NOMO-1 (cell line): ENCODE data around the gene ARHGEF37.
"Not testable (repeated sequence)": the region's sequence is repeated elsewhere in the genome, so short reads cannot be mapped to it uniquely, and the experiment has no call there.

Experiments used
- DNase-seq, 2 experiments: peaks; one replicate each; lab custom pipeline; 2025; ENCODE audit not compliant: unreplicated experiment in 2 of 2; lab: John Stamatoyannopoulos, UW

ARHGEF37 gene

DNA sequence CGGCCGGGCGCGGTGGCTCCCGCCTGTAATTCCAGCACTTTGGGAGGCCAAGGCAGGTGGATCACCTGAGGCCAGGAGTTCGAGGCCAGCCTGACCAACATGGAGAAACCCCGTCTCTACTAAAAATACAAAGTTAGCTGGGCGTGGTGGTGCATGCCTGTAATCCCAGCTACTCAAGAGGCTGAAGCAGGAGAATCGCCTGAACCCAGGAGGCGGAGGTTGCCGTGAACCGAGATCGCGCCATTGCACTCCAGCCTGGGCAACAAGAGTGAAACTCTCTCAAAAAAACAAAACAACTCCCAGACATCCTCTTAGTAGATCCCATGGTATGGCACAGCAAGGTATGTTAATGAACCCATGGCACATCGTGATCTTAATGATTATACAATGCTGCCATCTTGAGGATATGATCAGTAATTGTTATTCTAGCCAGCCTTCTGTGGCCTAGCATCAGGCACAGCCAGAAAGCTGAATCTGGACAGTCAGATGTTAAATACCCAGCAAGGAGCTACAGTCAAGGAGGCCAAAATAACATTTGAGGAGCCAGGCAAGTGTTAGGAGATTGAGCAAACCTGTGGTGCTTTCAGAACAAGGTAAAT is 16.7 kb upstream of the ARHGEF37 start:
- peak; percentile 24 to 77 for DNase-seq

DNA sequence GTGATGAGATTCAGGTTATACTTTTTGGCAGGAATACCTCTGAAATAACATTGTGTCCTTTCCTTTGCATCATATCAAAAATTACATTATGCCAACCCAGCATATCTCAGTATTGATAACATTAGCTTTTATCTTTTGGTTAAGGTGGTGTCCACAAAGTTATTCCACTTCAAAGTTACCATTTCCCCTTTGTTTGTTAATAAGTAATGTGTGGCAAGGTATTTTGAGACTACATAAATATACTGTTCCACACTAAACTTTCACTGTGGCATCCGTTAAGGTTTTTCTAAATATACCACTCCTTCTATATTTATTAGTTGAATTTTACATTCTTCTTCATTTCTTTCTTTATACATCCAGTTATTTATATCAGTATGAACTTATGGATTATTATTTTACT is 14.1 kb upstream of the ARHGEF37 start:
- DNase-seq = no peak

DNA sequence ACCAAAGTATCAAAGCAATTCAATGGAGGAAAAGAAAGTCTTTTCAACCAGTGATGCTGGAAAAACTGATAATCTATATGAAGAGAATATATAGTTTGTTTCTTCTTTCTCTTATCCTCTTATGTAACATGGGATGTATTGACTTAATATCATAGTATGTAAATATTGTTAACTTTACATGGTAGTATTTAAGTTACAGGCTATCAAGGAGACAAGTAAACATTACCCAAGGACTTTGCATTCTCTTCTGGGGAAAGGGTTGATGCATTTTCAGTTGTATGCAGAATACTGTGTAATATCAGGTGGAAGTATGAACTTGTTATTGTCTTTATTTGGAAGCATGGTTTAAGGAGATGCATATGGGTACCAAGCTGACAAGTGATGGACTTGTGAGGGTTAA is 9.1 kb upstream of the ARHGEF37 start:
- no peak for DNase-seq

DNA sequence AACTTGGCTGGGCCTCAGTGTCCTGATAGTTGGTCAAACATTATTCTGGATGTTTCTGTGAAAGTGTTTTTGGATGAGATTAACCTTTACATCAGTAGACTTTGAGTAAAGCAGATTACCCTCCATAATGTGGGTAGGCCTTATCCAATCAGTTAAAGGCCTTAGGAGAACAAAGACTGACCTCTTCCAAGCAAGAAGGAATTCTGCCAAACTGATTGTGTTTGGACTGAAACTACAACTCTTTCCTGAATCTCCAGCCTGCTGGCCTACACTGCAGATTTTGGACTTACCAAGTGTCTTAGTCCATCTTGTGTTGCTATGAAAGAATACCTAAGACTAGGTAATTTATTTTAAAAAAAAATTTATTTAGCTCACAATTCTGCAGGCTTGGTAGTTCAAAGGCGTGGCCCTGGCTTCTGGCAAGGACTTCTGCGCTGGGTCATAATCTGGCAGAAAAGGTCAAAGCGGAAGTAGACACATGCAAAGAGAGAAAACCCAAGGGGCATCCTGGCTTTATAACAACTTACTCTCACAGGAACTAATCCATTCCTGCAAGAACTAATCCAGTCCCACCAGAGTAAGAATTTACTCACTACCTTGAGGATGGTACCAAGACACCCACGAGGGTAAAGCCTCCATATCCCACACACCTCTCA is 8.6 kb upstream of the ARHGEF37 start:
- DNase-seq = no peak

DNA sequence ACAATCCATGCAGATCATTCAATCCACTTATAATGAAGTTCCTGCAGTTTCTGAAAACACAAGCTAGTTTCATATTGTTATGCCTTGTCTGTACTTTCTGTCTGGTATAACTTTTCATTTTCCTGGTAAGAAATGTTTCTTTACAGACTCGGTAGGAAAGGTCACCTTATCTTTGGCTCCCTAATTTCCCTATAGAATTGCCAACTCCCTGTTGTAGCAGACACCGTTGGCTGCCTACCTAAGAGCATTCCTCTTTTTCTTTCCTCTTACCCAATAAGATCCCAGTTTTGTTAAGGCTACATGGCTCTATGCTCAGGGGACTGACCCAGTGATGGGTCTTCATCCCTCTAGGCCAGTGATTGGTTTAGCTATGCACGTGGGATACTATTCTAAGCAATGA is 6.2 kb upstream of the ARHGEF37 start:
- DNase-seq = no peak

GRCh38 chr5:149576021-149576420 is 5.3 kb upstream of the ARHGEF37 start:
- DNase-seq = no peak

DNA sequence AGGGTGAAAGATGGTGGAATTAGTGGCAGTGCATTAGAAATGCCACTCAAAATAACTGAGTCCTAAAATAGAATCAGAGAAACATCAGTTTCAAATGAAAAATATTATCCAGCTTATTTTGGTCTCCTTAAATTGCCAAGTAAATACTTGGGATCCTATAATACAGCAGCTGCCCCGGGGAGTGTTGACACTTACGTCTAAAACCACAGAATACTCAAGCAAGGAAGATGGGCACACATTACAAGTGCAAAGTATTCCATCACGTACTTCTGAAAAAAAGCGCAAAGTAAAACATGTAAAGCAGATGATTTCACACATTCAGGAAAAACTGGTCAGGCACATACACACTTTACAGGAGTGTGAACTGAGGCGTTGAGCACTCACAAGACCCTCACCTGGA is 2.4 kb upstream of the ARHGEF37 start:
- no peak for DNase-seq

DNA sequence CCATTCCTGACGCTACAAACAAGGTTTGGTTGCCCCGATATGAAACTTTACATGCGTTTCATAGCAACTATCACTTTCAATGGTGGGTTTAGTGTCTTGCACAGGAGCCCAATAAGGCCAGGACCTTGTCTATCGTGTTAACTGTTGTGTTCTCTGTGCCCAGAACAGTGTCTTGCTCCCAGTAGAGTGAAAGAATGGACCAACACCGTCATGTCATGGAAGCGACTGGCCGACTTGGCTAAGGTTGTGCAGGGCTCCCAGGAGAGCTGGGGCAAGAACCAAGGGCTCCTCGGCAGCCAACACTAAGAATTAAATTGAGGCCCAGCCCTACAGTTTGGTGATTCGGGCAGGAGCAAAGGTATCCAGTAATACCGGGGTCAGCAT is 498 bp upstream of the ARHGEF37 start:
- DNase-seq = no peak

DNA sequence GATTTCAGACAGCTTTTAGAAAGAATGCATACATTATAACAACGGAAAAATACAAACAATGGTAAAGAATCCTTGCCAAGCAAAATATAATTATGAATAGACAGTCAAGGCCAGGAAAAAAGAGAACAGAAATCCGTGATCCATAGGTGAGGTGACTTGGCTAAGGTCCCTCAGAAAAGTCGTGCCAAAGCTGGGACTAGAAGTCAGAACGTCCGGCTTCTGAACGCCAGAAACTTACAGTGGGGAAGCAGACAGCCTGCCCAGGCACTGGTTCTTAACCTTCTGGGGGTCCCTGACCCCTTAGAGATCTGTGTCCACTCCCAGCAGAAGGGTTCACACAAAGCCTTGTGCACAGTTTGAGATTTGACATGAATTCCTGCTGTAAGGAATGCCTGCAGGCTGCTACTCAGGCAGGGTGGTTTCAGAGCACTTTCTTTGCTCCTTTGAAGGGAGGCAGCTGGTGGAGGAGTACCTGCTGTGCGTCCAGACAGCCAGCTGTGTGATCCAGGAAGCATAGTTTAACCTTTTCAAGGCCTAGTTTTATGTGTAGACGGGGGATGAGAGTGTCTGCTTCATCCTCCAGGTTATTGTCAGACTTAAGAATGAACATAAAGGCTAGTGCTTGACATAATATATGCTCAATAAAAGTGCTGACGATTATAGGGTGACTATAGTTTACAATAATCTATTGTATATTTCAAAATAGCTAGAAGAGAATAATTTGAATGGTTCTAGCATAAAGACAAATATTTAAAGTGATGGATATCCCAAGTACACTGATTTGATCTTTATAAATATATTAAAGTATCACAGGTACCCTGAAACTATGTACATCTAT is 852 bp downstream of the ARHGEF37 start:
- DNase-seq = no peak

GRCh38 chr5:149583394-149583793 is 2.1 kb downstream of the ARHGEF37 start:
- DNase-seq = no peak

GRCh38 chr5:149584121-149584520 is 2.8 kb downstream of the ARHGEF37 start:
- peak in 1 of 2 experiments; percentile 25 for DNase-seq

- no peak for DNase-seq
These were observed 4.6 kb downstream of the ARHGEF37 start for GRCh38 chr5:149585910-149586309.

DNA sequence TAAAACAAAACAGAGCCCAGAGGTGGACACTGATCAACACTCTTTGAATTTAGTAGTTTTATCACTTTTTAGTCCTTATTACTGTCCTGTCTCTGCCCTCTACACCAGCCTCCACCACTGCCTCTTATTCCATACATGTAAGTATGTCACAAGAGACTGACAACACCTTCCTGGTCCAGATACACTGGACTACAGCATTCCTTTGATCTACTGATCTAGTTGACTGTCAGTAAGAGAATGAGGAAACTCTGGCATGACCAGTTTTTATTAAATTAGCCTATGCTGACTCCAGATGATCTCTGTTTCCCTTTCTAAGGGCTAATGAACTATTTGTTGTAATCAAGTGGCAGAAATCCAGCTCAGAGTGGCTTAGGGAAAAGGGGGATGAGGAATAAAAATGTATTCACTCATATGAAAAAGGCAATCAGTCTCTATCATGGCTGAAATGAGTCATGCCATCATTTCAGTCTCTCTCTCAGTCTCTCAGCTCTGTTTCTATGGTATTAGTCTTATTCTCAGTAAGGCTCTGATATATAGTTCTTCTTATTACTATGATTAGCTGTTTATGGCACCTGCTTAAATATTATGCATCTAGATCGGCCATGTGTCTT is 5.5 kb downstream of the ARHGEF37 start:
- no peak for DNase-seq

DNA sequence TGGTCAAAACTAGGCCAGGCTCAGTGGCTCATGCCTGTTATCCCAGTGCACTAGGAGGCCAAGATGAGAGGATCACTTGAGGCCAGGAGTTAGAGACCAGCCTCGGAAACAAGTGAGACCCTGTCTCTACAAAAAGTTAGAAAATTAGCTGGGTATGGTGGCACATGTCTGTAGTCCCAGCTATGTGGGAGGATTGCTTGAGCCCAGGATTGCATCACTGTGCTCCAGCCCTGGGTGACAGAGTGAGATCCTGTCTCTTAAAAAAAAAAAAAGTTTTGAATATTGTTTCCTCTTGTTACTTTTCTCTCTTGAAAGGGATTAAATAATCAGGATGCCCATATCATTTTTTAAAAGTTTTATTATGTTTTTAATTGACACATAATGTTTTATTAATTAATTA is 7.6 kb downstream of the ARHGEF37 start:
- DNase-seq = no peak

GRCh38 chr5:149593370-149593769 is 12.1 kb downstream of the ARHGEF37 start:
- no peak for DNase-seq

- DNase-seq = no peak
These were observed 13.1 kb downstream of the ARHGEF37 start for GRCh38 chr5:149594206-149594895.

GRCh38 chr5:149595105-149595504 is 13.8 kb downstream of the ARHGEF37 start:
- DNase-seq = not testable (repeated sequence)

- no peak for DNase-seq
These were observed 15.4 kb downstream of the ARHGEF37 start for GRCh38 chr5:149596712-149597111.

DNA sequence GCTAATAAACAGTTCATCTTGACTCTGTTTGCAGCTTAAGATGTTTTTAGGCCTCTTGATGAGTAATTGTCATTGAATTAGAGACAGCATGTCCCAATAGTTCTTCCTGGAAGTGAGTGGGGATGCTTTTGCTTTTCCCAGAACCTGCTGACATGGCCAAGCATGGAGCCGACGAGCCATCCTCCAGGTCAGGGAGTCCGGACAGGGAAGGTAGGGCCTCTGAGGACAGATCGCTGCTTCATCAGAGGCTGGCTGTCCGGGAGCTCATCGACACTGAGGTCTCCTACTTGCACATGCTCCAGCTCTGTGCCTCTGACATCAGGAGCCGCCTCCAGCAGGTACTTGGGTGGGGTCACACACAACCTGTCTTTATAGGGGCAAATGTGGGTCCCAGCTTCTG is 16.3 kb downstream of the ARHGEF37 start:
- DNase-seq = no peak

- not testable (repeated sequence) for DNase-seq
These were observed 16.9 kb downstream of the ARHGEF37 start for GRCh38 chr5:149598234-149598633.

GRCh38 chr5:149598966-149599365 is 17.7 kb downstream of the ARHGEF37 start:
- no peak for DNase-seq
